Muscle layer of duodenum (tissue), 2 donors: Measurements from ENCODE around the gene G3BP2.
A peak's percentile ranks its signal among the peaks of the same experiment; 100 is the strongest.
"Not testable (repeated sequence)": the region's sequence is repeated elsewhere in the genome, so short reads cannot be mapped to it uniquely, and the experiment has no call there.

ENCODE experiments used
- H3K27ac ChIP-seq: one replicate; pipeline ENCODE4 v1.7.0; 2013; ENCODE audit warnings: mild to moderate bottlenecking, low read length
- H3K27me3 ChIP-seq: one replicate; pipeline ENCODE4 v1.7.0; 2013; ENCODE audit warnings: low read depth, mild to moderate bottlenecking, control low read depth, low read length
- H3K36me3 ChIP-seq, 2 donors: one replicate each; pipeline ENCODE4 v1.7.0; 2013; ENCODE audit warnings: low read length in 2 of 2, control low read depth in 1 of 2, mild to moderate bottlenecking in 1 of 2; ENCODE audit not compliant: insufficient read depth in 2 of 2, control insufficient read depth in 1 of 2
- H3K4me1 ChIP-seq, 2 donors: one replicate each; pipeline ENCODE4 v1.7.0; 2013; ENCODE audit warnings: low read length in 2 of 2, mild to moderate bottlenecking in 2 of 2, control low read depth in 1 of 2, moderate library complexity in 1 of 2; ENCODE audit not compliant: insufficient read depth in 2 of 2, control insufficient read depth in 1 of 2
- H3K4me3 ChIP-seq, 2 donors: one replicate each; pipeline ENCODE4 v1.7.0; 2013; ENCODE audit warnings: low read length in 2 of 2, low read depth in 1 of 2, mild to moderate bottlenecking in 1 of 2
- H3K9me3 ChIP-seq, 2 donors: one replicate each; pipeline ENCODE4 v1.7.0; 2013; ENCODE audit warnings: low read length in 2 of 2, control low read depth in 1 of 2, mild to moderate bottlenecking in 1 of 2; ENCODE audit not compliant: control insufficient read depth in 1 of 2
- donor health status: healthy.

G3BP2 gene

DNA sequence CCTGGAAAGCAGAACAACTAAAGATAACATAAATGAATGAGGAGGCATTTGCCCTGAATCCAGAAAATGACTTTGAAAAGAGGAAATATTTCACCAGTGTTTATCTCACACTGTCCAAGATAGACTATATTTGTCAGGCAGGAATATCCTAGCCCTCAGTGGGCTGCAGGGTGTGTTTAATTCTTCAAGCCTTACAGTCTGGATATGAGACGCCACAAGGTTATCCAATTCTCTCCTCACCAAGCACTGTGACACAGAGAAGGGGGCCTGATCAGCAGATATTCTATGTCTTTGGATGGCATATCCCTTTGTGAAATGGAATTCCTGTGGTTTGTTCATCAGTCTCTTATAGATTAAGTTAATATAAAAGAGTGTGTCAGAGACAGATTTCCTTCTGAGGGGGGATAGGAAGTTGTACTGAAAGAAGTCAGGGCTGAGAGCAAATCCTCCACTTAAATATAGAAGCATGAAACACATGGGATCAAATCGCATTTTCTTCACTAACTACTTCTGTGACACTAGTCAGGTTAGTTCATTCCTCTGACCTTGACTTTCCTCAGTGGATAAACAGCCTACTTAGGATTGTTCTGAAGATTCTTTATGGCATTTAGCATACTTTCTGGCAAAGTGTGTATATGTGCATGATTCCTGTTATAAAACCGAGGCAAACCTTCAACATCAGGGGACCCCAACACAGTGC lies 6.8 kb upstream of the G3BP2 start:
- no peaks in the 10 kb centered on the region for H3K4me1 ChIP-seq
- no peak overlapping the region for H3K27ac ChIP-seq
- no peaks in the 10 kb centered on the region for H3K27me3 ChIP-seq
- H3K36me3 ChIP-seq, result no peaks in the 10 kb centered on the region
- H3K9me3 ChIP-seq, result no peaks in the 10 kb centered on the region
- H3K4me3 ChIP-seq, result no peak overlapping the region

DNA sequence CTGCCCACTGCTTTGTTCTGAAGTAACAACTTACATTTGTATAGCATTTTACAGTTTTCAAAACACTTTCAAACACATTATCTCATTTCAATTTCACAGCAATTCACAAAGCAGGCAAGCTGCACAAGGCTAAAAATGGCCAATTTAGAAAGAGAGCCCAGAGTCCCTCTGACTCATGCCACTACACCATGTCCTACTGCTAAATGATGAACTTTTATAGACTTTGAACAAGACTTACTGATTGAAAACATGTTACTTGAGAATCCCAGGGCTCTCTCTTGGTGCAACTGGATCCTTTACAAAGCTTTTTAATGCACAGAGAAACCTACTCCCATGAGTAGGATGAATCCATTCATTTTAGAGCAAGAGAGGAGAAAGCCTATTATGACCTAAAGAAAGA lies 5.8 kb upstream of the G3BP2 start:
- Histone ChIP-seq H3K4me3 (no peak overlapping the region), H3K9me3 (no peaks in the 10 kb centered on the region), H3K36me3 (no peaks in the 10 kb centered on the region), H3K27me3 (no peaks in the 10 kb centered on the region), H3K27ac (no peak overlapping the region), H3K4me1 (peaks cover 2 to 4% of the 10 kb centered on the region in 2 donors)

DNA sequence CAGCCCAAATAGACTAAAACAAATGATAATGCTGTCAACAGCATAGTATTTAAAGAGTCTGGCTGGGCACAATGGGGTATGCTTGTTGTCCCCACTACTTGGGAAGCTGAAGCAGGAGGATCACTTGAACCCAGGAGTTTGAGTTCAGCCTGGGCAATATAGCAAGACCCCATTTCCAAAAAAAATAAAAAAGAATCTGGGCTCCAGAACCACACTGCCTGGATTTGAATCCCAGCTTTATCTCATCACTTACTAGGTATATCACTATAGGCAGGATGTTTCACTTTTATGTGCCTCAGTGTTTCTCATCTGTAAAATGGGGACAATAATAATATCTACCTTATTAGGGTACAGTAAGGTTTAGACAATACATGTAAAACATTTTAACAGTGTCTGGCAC lies 5.3 kb upstream of the G3BP2 start:
- no peak overlapping the region for H3K4me3 ChIP-seq
- H3K27ac ChIP-seq, result no peak overlapping the region
- H3K4me1 ChIP-seq, result peaks cover 6 to 7% of the 10 kb centered on the region in 2 donors
- H3K36me3 ChIP-seq, result no peaks in the 10 kb centered on the region
- H3K9me3 ChIP-seq, result no peaks in the 10 kb centered on the region
- no peaks in the 10 kb centered on the region for H3K27me3 ChIP-seq

DNA sequence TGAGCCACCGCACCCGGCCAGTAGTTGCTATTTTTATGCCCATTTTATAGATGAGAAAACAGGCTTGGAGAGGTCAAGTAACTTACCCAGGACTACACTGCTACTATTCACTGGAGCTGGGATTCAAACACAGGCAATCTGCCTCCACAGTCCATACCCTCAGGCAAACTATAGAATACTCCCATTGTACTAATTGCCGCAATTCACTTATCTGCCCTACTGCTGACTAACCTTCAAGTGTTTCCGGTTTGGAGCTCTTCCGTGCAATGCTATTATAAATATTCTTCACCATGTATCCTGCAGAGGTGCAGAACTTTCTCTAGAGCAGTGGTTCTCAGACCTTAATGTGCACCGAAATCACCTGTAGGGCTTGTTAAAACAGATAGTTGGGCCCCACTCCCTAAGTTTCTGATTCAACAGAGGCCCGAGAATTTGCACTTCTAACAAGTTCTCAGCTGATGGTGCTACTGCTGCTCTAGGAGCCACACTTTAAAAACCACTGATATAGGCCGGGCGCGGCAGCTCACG lies 1.9 kb upstream of the G3BP2 start:
- Histone ChIP-seq H3K4me3 (no peak overlapping the region), H3K27ac (no peak overlapping the region), H3K9me3 (no peaks in the 10 kb centered on the region), H3K4me1 (peaks cover 14 to 17% of the 10 kb centered on the region in 2 donors), H3K36me3 (peaks cover 0 to 9% of the 10 kb centered on the region in 2 donors), H3K27me3 (no peaks in the 10 kb centered on the region)

DNA sequence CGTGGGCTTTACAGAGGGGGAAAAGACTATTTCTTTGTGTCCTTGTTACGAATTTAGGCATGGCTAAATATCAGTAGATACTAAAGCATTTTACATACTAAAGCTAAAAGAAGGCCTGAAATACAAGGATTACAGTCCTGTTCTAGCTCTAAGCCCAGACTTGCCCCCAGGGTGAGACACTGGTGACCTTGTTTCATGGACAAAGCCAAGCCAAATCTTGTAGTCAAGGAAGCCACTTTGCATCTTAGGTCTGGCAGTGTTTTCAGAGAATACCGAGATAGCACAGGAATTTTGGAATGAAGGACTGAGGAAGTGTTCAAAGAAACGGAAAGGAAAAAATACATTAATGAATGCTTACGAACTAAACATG lies 733 bp upstream of the G3BP2 start:
- Histone ChIP-seq H3K4me1 (peaks cover 14 to 23% of the 10 kb centered on the region in 2 donors), H3K36me3 (peaks cover 0 to 9% of the 10 kb centered on the region in 2 donors), H3K27me3 (no peaks in the 10 kb centered on the region), H3K27ac (peak overlapping the region; percentile 99), H3K4me3 (peak overlapping the region; percentile 84 to 96), H3K9me3 (no peaks in the 10 kb centered on the region)

DNA sequence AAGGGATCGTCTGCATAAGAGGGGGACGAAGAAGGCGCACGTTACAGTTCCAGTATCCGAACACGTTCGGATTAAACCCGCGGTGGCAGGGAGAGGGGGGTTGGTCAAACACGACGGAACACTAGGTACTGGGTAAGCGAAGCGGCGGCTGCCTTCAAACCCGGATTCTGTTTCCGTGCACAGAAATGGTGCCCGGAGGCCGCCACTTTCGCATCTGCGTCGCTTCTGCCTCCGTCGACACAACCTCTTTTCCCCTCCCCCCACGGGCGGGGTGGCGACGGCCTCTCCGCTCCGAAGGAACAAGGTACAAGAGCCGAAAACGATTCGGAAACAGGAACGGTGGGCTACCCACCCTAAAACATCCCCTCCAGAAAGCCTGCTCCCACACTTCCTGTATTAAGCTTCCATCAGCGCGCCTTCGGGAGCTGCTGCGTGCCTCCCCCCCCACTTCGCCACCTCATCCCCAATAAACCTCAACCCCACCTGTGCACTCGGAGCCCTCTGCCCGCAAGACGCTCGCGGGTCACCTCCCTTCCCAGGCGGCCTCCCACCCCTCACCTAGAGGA lies 667 bp downstream of the G3BP2 start:
- H3K36me3 ChIP-seq, result peaks cover 0 to 9% of the 10 kb centered on the region in 2 donors
- peaks cover 14 to 28% of the 10 kb centered on the region in 2 donors for H3K4me1 ChIP-seq
- peak overlapping the region; percentile 99 for H3K27ac ChIP-seq
- no peaks in the 10 kb centered on the region for H3K27me3 ChIP-seq
- H3K4me3 ChIP-seq, result peak overlapping the region; percentile 84 to 96
- no peaks in the 10 kb centered on the region for H3K9me3 ChIP-seq

DNA sequence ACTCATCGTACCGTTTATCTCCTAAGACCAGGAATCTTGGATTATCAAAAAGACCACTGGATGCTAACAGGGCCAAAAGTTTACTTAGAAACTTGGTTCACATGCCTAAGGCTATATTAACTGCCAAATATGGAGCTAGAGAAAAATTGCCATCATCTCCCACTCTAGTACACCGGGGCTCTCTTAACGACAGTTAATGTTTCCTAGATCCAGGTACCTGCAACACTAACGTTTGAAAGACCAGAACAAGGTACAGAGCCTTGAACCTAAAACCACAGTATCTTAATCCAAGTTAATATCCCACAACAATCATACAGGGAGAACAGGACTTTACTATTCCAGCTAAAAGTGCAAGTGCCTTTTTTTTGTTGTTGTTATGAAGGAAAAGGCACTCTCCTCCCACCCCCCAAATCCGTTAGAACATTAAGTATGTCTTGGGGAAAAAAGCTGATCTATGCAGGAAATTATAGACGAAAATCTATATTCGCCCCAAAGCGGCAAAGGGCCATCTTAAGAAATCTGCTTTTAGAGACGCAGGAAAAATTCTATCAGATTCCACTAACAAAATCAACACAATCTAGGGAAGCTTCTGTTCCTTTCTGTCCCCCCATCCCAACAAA lies 1.3 kb downstream of the G3BP2 start:
- H3K27ac ChIP-seq, result peak overlapping the region; percentile 99
- no peaks in the 10 kb centered on the region for H3K9me3 ChIP-seq
- peaks cover 14 to 28% of the 10 kb centered on the region in 2 donors for H3K4me1 ChIP-seq

DNA sequence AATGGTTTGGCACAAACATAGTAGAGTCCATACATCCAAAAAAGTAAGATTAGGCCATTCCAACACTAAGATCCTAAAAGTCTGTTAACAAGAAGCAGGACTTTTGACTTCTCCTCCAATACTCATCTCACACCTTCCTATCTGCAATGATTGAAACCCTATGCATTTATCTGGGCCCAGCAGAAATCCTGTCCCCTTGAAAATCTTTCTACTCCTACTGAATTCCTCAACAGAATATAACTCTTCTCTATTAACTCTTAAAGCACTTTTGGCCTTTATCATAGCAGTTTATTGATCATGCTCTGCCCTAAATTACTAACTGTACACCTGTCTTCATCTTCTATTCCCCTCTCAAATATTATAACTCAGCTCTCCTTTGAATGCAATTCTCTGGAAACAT lies 4.6 kb downstream of the G3BP2 start:
- Histone ChIP-seq H3K4me3 (no peak overlapping the region), H3K27ac (no peak overlapping the region), H3K9me3 (no peaks in the 10 kb centered on the region), H3K4me1 (peaks cover 16 to 27% of the 10 kb centered on the region in 2 donors), H3K27me3 (no peaks in the 10 kb centered on the region), H3K36me3 (peaks cover 0 to 9% of the 10 kb centered on the region in 2 donors)

More for the DNA sequence above, 1.3 kb downstream of the G3BP2 start:
- Histone ChIP-seq H3K27me3 (no peaks in the 10 kb centered on the region), H3K36me3 (peaks cover 0 to 9% of the 10 kb centered on the region in 2 donors), H3K4me3 (peak overlapping the region; percentile 84 to 96)

DNA sequence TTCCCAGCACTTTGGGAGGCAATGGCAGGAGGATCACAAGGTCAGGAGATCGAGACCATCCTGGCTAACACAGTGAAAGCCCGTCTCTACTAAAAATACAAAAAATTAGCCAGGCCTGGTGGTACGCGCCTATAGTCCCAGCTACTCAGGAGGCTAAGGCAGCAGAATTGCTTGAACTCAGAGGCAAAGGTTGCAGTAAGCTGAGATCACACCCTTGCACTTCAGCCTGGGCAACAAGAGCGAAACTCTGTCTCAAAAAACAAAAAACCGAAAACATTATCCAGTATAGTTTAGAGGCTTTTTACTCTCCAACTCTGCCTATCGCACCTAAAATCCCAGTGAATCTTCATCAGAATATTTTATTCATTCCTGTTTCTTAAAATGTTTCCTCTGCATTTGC lies 5.6 kb downstream of the G3BP2 start:
- H3K36me3 ChIP-seq, H3K9me3 ChIP-seq, H3K4me3 ChIP-seq, H3K27ac ChIP-seq, H3K27me3 ChIP-seq: not testable (repeated sequence)
- peaks cover 16 to 32% of the 10 kb centered on the region in 2 donors for H3K4me1 ChIP-seq

DNA sequence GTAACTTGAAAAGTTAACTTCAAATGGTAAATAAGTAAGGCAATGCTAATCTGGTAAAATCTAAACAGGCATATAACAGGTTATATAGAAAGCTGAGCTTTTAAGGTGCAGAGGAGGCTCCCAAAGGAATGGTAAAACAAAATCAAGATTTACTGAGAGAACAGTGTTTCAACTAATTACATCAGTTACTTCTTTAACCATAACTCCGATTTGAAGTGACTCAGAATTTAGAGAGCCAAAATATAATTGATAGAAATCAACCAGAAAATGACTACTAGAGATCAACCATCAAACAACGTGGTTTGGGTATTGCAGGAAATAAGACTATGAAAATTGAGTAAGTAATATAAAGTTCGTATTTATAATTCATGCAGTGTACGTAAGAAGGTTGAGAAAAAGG lies 6.9 kb downstream of the G3BP2 start:
- peaks cover 0 to 4% of the 10 kb centered on the region in 2 donors for H3K36me3 ChIP-seq
- H3K27ac ChIP-seq, result no peak overlapping the region
- no peaks in the 10 kb centered on the region for H3K9me3 ChIP-seq
- no peak overlapping the region for H3K4me3 ChIP-seq
- H3K4me1 ChIP-seq, result peaks cover 10 to 34% of the 10 kb centered on the region in 2 donors
- no peaks in the 10 kb centered on the region for H3K27me3 ChIP-seq

DNA sequence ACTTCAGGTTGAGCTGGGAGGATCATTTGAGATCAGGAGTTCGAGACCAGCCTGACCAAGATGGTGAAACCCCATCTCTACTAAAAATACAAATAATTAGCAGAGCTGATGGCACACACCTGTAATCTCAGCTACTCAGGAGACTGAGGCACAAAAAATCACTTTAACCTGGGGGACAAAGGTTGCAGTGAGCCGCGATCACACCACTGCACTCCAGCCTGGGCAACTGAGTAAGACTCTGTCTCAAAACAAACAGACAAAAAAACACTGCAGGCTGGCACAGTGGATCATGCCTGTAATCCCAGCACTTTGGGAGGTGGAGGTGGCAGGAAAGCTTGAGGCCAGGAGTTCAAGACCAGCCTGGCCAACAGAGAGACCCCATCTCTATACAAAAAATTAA lies 8.6 kb downstream of the G3BP2 start:
- not testable (repeated sequence) for H3K36me3 ChIP-seq, H3K9me3 ChIP-seq, H3K27ac ChIP-seq, H3K27me3 ChIP-seq, H3K4me3 ChIP-seq
- peaks cover 9 to 18% of the 10 kb centered on the region in 2 donors for H3K4me1 ChIP-seq
